A673 (cell line): ENCODE measurements around the gene ELF1.

ENCODE experiments used
- EZH2 ChIP-seq: fragments of 200-600 bp; sonication (generic); IDR thresholded peaks from 2 replicates; pipeline ENCODE4 v1.6.1; 2017; ENCODE audit warnings: borderline replicate concordance, low read depth, mild to moderate bottlenecking, mixed read lengths, antibody characterized with exemption, low read length; ENCODE audit not compliant: poor library complexity, severe bottlenecking
- TF ChIP-seq, protein P1 (sequence below): fragments of 300-800, 200-600 bp; sonication (generic); conservative IDR thresholded peaks from 2 replicates; pipeline ENCODE4 v1.5.1; 2017; ENCODE audit warnings: low read depth, mild to moderate bottlenecking, antibody characterized with exemption, low read length, moderate library complexity, mixed read lengths

DNA sequence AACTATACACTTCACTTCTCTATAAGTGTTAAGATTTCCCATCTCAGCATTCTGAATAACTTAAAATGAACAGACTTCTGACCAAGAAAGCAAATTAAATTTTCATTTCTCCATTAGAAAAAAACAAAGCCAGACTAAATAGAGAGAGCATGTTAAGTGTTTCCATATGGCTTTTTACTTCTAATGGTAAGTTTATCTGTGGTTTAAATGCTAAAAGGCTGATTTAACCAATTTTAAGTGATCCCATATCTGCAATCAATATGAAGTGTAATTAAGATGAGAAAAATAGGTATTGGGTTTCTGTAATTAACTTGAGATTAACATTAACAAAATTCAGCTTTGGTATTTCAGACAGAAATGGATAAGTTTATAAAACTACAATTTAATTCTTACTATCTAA, 107.8 kb downstream of the ELF1 start:
- TF ChIP-seq, protein P1, sequence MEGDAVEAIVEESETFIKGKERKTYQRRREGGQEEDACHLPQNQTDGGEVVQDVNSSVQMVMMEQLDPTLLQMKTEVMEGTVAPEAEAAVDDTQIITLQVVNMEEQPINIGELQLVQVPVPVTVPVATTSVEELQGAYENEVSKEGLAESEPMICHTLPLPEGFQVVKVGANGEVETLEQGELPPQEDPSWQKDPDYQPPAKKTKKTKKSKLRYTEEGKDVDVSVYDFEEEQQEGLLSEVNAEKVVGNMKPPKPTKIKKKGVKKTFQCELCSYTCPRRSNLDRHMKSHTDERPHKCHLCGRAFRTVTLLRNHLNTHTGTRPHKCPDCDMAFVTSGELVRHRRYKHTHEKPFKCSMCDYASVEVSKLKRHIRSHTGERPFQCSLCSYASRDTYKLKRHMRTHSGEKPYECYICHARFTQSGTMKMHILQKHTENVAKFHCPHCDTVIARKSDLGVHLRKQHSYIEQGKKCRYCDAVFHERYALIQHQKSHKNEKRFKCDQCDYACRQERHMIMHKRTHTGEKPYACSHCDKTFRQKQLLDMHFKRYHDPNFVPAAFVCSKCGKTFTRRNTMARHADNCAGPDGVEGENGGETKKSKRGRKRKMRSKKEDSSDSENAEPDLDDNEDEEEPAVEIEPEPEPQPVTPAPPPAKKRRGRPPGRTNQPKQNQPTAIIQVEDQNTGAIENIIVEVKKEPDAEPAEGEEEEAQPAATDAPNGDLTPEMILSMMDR: no peak
- TF ChIP-seq EZH2: no peak
